22Rv1 (cell line): ENCODE data around the gene ZNF438.

Source experiments
- H3K27ac ChIP-seq: fragments of 450-650 bp; 2 replicates; pipeline ENCODE4 v1.5.1; 2017
- ZFX ChIP-seq: fragments of 450-650 bp; IDR thresholded peaks from 2 replicates; pipeline ENCODE4 v1.6.1; 2017; ENCODE audit warnings: antibody characterized with exemption, borderline replicate concordance
- TF ChIP-seq, protein P1 (sequence below): fragments of 450-650 bp; IDR thresholded peaks from 2 replicates; pipeline ENCODE4 v1.5.1; 2017; ENCODE audit warnings: mild to moderate bottlenecking

The ZNF438 gene

DNA sequence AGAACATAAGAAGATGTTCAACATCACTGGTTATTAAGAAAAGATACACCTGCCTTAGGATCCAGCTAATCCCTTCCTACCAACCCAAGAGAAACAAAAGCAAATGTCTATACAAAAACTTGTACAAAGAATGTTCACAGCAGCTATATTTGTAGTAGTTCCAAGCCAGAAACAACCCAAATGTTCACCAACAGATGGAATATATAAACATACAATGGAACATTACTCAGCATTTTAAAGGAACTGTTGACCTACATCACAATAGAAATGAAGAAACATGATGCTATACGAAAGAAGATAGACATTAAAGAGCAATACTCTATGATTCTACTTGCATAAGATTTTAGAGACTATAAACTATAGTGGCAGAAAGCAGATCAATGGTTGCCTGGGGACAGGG lies 149.4 kb downstream of the ZNF438 start:
- TF ChIP-seq ZFX, result no peak
- TF ChIP-seq, protein P1, sequence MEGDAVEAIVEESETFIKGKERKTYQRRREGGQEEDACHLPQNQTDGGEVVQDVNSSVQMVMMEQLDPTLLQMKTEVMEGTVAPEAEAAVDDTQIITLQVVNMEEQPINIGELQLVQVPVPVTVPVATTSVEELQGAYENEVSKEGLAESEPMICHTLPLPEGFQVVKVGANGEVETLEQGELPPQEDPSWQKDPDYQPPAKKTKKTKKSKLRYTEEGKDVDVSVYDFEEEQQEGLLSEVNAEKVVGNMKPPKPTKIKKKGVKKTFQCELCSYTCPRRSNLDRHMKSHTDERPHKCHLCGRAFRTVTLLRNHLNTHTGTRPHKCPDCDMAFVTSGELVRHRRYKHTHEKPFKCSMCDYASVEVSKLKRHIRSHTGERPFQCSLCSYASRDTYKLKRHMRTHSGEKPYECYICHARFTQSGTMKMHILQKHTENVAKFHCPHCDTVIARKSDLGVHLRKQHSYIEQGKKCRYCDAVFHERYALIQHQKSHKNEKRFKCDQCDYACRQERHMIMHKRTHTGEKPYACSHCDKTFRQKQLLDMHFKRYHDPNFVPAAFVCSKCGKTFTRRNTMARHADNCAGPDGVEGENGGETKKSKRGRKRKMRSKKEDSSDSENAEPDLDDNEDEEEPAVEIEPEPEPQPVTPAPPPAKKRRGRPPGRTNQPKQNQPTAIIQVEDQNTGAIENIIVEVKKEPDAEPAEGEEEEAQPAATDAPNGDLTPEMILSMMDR, result no peak
- H3K27ac ChIP-seq, result no peak overlapping the region

DNA sequence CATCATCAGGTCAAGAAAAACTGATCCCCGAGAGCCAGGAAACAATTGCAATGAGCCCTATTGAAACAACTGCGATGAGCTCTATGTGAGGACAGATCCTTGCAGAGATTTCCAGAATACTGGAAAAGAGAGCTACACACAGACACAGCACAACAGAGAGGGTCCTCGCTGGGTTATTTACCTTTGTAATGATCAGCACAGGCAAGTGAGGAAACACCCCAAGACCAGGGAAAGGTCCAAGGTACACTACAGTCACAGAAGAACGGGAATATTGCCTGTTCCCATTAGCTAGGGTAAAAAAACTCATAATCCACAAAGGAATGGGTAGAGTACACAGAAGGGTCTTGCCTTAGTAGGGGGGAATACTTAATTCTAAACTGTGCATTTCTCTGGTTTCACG lies 152.7 kb downstream of the ZNF438 start:
- no peak for TF ChIP-seq ZFX
- TF ChIP-seq, protein P1, result no peak
- no peak overlapping the region for H3K27ac ChIP-seq

DNA sequence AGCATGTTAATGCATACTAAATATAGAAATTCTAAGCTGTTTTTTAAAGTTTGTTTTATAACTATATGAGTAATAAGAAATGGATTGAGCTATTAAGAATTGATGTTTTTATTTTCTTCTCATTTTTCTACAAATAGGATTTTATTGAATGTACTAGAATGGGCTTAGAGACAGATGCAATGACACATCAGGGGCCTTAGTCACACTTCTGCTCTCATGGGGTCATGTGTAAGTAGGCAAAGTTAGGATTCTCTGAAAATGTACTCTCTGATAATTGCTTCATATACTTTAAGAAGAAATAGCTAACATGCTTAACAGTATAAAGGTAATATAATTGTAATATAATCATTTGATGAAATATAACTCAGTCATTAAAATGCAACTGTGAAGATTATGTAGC lies 154.6 kb downstream of the ZNF438 start:
- no peak for TF ChIP-seq ZFX
- TF ChIP-seq, protein P1, result no peak
- H3K27ac ChIP-seq, result no peak overlapping the region

DNA sequence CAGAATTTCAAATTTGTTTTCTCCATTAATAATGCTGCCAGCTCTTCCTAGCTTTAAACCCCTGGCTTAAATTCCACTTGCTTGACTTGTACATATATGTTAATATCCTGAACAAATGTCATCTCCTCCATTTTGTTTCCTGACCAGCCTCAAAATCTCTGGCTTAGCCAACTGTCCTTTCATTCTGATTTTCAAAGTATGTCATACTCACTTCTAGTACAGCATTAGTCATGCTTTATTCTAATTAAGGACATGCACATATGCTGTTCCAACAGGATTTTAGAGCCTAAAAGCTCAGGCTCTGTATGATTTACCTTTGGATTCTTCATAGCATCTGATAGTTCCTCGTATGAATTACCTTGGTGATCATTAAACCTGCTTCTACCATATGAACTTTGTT lies 158.3 kb downstream of the ZNF438 start:
- no peak overlapping the region for H3K27ac ChIP-seq
- TF ChIP-seq, protein P1, result no peak
- no peak for TF ChIP-seq ZFX

DNA sequence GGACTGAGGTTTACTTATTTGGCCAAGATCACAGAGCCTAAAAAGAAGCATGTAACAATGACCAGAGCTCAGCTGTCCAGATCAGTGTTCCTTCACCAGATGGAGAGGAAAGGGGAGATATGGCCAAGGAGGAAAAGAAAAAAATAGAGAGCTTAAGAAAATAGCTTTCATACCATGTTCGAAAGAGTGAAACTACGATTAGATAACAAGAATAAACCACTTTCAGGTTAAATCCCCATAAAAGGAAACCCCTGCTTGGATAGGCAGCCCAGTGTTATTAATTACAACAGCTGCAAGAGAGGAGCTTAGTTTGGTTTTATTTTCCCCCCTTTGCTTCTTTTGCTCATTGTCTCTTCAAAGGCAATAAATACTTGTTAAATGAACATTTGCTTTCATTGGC lies 160.8 kb downstream of the ZNF438 start:
- TF ChIP-seq ZFX, result no peak
- TF ChIP-seq, protein P1, result no peak
- no peak overlapping the region for H3K27ac ChIP-seq

DNA sequence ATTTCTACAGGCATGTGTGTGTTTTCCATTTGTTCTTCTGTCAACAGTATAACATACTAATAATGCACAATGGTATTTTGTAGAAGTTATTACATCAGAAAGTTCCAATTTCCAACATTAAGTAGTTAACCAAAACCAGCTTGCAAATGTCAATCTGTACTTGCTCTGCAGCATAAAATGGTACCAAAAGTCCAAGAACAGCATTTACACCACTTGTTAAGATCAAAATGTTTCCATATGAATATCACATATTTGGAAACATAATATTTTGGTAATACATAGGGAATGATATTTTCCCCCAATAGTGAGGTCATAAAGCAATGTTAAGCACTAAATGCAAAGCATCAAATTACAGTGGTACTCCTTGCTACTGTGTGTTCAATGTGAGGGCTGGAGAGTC lies 162.1 kb downstream of the ZNF438 start:
- no peak overlapping the region for H3K27ac ChIP-seq
- no peak for TF ChIP-seq ZFX
- TF ChIP-seq, protein P1, result no peak

DNA sequence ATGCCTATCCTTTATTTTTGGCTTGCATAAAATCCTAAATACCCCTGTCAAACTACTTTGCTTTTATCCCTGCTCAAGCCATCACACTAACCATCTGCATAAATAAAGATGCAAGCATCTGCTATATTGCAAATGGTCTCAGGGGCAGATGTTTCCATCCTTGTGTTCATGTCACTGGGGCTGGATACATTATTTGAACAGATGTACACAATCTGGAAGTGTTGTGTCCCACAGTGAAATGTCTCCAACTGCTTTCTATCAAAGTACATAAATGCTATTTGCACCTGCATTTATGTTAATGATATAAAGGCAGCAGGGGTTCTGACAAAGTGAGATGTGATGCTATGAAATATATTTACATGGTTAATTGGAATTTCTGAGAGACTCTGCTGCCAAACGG lies 163.1 kb downstream of the ZNF438 start:
- no peak for TF ChIP-seq ZFX
- TF ChIP-seq, protein P1, result no peak
- no peak overlapping the region for H3K27ac ChIP-seq
